NCI-H1092 (cell line): ENCODE results near the gene ELK3.

ENCODE experiments used
- DNase-seq: peaks from one replicate; lab custom pipeline; 2025; lab: John Stamatoyannopoulos, UW

The ELK3 gene

DNA sequence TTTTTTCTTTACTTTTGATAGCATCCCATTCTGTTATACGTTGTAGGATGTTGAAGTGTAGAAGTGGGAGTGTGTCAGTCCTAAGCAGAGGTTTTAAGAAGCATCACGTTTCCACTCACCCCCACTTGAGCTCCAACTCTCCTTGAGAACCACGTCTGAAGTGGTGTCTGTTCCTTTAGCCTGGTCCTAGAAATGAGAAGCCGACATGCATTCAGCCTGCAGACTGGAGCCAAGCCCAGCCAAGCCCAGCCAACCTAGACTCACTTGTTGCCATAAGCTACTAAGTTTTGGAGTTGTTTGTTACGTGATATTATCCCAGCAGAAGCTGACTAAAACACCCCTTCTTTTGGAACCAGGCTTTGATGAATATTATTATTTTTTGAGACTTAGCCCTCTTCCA is 4.4 kb upstream of the ELK3 start:
- DNase-seq: no peak

DNA sequence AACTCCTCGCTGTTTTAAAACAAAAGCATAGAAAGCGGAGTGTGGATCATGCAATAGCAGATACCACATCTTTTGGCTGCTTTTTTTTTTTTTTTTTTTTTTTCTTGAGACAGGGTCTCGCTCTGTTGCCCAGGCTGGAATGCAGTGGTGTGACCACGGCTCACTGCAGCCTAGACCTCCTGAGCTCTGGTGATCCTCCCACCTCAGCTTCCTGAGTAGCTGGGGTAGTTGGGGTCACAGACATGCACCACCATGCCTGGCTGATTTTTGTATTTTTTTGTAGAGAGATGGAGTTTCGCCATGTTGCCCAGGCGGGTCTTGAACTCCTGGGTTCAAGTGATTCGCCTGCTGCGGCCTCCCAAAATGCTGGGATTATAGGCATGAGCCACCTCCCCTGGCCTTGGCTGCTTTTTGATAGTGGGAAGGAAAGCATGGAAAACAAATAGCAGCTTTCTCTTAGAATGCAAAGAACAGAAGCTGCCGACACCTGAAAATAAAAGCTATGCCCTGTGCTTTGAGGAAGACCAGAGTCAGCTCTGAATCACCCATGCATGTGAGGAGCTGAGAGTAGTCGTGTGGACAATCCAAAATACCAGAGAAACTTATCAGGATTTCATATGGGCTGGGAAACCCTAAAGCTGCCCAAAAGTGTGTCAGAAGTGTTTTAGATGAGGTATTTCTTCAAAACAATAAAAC is 3.6 kb upstream of the ELK3 start:
- DNase-seq: no peak

DNA sequence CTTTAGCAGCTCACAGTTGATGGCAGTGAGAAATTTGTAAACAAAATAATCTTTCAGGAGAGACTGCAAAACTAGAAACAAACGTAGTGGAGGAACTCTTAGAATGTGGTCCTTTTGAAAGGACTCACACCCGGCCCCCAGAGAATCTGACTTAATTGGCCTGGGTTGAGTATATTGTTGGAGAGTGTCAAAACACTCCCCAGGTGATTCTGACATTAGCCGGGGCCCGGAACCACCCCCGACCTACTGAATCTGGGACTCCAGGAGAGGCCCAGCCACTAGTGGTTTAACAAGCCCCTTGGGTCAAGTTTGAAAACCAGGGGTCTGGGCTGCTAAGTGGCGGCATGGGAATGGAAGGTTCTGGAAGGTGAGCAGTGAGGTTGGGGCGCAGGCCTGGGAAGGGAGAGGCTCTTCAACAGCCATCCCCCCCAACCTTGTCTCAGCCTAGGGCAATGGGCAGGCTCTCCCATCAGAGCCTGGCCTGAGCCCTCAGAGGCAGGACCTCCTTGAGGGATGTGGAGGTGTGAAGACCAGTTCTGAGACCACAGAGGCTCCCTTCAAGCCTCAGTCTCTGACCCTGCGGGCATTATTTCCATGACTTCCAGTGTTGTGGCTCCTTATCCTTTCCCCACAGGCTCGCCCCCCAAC is 1.1 kb upstream of the ELK3 start:
- no peak for DNase-seq

DNA sequence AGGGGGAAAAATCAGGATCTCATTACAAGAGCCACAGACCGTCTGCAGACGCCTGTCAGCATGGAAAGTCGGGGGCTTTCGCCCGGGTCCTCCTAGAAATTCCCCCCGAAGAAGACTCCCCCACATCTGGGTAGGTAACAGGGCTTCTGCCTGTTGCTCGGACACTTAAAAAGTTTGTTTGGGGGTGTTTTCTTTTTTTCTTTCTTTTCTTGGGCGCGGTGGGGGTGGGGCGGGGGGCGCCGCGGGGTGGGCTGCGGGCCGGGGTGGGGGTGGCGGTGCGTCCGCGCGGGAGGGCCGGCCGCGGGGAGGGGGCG is 358 bp downstream of the ELK3 start:
- DNase-seq: no peak

DNA sequence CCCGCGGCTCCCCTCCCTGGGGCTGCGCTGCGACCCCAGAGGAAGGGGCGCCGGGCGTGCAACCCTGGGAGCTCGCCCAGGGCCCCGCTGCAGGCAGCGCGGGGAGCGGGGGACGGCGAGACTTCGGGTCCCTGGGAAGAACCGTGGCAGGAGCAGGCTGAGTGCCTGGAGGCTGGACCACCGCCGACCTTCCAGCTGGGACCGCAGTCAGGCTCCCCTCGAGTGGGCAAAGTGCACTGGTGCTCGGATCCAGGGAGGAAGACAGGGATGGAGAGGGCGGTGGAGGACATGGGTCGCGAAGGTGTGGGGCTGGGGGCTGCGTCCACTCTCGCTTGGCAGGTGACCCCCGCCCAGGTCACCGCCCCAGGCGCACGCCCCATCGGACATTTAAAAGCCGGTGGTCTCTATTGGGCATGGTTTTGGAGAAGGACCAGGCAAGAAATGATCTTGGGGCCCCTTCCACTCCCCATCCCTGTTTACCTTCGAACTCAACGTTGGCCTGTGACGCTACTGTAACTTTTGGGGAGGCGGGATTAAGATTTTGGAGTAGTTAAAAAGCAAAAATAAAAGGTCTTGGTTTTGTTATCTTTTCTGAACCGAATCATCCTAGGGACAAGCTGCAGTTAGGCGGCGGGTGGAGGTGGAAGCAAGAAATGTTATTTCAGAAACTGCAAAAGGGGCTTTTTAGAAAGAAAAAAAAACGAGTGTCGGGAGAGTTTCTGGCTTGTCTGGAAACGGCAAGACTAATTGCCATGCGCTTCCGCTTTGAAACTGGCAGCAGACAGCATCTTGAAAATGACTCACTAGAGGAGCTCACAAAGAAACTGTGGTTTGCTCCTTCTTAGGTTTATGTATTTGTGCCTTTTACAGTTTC is 1.0 kb downstream of the ELK3 start:
- DNase-seq: no peak

DNA sequence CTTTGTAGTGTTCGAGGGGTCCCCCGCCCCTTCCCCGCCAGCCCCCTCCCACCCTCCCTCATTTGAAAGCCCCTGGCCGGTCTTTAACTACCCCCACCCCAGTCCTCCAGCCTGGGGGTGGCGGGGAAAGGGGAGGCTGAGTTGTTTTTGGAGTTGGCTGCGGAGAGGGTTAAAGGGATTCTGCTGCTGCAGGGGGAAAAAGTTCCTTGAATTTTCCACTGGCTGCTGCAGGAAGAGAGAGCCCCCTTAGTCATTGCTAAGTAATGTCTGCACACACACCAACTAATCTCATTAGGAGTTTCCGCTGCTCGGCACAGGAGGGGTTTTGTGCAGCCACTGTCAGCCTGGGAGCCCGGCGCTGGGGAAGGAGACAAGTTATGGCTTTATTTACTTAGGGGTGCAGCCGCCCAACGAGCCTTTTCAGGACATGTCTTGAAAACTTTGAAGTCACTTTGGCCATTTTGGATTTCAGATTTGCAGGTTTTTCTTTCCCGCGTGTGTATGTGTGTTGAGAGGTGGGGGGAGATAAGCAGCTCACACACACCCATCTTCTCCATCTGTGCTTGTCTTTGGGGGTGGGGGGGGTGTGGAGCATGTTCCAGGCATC is 1.8 kb downstream of the ELK3 start:
- DNase-seq: no peak

DNA sequence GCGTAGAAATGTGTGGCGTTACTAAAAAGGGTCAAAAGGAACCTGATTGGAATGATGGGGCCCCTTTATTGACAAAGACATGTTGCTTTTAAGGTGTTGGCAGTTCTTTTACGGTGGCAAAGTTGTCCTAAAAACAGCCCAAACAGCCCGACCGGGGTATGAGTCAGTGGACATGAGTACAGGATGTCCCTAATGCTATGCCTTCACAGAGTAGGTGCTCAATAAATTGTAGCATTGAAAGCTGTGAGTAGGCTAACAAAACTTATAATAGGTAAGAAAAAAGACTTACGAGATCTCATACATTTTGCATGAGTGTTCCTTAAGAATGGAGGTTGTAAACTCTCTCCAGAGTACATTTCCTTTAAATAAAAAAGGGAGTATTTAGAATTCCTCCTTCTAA is 2.6 kb downstream of the ELK3 start:
- DNase-seq: no peak

DNA sequence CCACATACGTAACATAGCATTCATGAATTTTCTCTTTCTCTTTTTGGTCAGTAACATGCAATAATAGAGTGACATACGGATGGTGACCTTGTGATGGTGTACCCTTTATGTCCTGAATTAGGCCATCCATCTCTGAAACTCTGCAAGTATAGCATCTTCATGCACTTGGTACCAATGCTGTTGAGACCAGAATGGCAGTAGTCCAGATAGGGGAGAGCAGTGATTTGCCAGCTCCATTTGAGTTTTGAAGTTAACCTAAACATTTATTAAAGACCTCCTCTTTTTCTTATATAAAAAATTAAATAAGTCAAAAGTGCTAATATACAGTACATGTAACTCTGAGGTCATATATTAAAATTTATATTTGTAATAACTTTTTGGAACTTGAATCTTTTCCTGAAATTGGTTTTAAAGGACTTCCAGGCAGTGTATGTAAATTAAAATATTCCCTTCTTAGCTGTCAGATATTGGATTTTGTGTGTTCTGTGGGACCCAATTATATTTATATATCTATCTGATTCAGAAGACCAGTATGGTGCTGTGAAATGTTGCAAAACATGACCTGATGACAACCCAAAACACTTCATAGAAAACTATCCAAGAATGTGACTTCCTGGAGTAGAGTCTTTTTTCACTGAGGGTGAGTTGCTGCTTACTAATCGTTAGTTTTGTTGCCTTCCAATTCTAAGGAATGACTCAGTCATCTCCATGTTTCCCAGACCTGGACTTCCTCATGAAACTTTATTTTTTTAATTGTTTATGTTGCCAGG is 3.5 kb downstream of the ELK3 start:
- no peak for DNase-seq

DNA sequence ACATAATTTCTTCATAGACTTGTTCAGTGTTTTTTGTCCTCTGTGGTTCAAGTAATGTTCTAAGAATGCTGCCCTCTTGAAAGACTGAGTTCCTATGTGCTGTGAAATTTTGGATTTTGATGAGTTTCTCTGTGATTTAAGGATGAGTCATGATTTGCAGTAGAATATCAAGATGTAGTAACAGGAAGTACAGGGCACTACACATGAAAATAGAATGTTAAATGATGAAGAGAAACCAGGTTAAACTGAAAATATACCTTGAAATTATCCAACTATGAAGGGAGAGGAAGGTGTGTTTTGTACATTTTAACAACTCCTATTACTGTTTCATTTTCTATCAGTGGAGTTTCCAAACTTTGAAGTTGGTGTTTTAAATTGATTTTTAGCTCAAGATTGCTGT is 4.8 kb downstream of the ELK3 start:
- DNase-seq: no peak

DNA sequence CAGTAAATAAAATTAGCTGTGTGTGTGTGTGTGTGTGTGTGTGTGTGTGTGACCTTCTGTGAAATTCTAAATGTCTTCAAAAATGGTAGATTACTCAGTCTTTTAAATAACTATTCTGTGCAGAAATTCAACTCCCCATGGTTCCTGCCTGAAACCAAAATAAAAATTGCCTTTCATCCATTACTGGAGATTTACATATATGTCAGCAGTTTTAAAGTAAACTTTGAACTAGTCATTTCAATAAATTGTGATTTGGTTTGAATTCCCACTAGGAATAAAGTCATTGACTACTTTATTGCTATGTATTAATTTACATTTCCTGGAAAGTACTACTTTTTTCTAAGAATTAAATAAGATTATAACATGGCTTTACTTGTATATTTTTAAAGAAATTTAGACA is 5.3 kb downstream of the ELK3 start:
- no peak for DNase-seq

DNA sequence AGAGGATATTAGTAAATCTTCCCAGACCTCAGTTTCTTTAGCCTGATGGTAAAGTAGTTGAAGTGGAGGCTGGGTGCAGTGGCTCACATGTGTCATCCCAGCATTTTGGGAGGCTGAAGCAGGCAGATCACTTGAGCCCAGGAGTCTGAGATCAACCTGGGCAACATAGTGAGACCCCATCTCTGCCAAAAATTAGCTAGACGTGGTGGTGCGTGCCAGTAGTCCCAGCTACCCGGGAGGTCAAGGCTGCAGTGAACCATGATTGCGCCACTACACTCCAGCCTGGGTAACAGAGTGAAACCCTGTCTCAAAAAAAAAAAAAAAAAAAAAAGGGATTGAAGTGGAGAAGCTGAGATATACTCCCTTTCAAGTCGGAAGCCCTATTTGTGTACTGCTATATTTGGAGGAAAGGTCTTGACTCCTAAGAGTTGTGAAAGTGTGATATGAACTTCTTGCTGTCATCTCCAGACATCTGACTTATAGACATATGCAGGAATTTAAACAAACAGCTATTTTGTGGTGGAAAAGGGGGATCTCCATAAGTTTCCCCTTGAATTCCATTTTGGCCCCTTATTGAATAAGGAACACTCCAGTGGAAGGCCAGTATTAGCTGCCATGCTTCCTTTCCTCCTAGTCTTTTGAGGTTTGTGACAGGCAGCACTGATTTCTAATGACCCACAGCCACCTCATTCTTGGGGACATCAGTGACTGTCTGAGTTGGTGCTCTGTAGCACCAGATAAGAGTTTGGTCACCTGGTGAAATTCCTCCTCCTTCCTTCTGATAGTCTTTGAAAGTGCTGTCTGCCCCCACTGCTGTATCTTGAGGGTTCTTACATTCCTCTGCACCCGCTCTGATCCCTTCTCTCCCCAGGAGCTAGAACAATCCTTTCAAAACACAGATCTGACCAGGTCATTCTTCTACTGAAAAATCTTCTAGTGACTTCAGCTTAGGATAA is 7.4 kb downstream of the ELK3 start:
- no peak for DNase-seq

DNA sequence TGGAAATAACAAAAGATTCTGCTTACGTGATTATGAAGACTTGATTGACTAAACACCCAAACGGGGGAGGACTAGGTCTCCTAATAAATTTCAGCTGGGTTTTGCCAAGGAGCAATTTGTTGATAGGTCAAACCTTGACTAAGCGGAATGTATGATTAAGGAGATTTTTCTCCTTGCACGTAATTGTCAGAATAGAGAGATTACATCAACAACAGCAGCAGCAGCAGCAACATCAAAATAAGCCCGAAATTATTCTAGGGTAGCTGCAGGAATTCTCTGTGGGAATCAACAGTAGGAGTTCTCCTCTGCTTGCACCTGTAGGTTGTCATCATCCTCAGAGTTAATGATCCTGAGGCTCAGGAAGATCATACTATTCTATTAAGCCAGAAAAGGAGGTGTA is 10.2 kb downstream of the ELK3 start:
- no peak for DNase-seq

DNA sequence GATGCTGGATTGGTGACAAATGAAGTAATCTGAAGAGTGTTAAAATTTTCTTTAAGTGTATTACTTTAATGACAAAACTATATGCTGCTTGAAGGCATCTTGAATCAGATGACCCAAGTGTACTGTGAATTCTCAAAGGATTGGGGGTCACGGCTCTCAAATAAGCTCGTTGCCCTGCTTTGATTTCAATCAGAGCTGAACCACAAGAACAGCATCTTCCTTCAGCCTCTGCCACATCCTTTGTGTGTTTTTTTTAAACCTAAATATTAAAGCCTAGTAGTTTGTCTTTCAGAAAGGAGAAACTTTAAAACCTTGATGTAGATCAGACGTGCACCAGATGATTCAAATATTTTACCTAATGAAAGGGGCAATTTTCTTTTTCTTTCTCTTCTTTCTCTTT is 11.7 kb downstream of the ELK3 start:
- DNase-seq: no peak

DNA sequence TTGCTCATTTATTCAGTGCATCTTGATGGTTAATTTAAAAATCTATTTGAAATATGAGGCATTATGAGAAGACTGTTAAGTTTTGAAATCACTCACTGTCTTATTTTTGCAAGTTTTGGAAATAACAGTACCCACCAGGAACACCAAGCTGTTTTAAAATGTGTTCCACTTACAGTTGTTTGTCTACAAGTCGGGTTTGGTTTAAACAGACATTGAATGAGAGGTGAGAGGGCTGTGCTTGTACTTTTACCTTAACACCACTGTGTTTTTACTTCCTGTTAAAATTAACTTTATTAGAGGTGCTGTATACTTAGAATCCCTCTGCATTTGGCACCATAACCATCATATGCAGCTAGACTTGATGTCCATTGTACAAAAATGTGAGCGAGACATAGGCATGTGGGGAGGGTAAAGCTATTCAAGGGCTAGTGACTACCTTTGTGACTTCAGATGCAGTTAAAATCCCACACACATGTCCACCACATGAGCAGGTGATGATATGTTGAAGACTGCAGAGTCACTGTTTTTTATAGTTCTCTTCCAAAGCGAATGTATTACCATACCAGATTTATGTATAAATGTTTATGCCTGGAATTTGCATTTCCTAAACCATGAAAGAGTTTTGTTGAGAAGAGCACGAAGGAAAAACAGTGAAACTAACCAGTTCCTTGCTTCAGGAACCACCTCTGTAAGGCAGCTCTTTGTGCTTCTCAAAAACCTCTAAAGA is 12.9 kb downstream of the ELK3 start:
- DNase-seq: no peak

DNA sequence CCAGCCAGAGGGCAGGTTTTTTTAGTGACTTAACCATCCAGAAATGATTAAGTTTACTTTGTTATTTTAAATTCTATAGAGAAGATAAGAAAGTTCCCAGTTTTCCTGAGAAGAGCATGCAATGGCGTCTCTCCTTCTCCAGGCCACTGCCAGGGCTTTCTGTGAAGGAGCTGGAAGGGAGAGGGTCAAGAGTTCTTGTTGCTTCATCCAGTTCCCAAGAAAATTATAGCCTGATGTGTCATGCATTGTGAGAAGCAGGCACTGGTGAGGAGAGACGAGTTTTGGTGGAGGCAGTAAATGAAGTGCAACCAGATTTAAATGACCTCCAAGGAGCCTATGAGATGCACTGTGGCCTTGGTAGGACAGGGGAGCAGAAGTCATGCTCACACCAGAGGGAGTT is 14.2 kb downstream of the ELK3 start:
- no peak for DNase-seq

DNA sequence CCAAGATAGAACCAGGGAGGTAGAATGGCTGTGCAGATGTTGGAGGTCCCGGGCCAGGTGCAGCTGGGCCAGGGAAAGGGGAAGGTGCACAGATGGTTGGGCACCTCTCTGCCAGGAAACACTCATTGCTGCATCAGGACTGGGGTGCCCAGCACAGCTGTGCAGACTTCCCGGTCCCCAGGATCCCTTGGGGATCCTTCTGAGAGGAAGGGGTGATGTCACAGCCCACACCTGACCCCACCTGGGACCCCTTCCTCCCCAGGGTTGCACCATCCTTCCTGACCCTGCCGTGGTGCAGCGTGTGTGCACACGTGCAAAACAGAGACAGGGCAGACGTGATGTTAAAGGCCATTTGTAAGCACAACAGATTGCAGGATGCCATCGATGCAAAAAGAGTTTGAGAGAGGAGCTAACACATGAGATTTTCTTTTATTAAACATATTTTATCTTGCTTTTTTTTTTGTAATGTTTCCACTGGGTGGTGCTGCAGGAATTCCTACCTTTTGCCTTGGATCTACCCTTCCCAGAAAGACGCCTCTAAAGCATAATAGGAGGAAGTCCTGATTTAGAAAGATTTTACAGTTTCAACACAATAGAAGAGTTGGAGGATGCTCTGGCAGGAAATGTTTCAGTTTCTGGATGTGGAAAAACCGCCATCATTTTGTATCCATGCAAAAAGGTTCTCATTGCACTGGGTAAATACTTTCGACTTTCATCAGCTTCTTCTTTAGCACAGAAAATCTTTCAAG is 14.8 kb downstream of the ELK3 start:
- no peak for DNase-seq

DNA sequence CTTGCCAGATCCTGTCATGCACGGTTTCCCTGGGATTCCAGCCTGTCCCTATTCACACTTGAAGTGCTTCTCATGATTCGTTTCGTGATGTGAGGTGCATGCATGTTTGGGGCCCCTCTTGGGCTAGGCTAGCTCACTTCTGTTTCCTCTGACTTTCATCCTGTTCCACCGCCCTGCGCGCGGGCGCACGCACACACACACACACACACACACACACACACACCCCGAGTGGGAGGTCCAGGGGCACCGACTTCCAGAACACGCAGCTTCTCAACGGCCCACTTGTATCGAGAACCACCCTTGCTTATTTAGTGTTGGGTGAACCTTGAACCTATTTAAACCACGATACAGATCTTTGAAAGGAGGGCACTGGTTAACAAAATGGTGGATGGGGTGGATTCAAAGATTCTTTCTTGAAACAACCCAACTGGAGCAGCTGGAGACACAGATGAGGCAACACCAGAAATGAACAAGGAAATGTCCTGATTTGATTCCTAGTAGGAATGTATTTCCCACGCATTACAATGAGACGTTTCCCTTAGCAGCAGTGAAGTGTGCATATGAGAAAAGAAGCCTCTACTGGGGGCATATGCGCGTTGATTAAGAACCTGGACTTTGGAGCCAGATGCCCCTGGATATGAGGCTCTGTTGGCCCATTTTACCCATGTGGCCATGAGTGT is 16.3 kb downstream of the ELK3 start:
- no peak for DNase-seq

DNA sequence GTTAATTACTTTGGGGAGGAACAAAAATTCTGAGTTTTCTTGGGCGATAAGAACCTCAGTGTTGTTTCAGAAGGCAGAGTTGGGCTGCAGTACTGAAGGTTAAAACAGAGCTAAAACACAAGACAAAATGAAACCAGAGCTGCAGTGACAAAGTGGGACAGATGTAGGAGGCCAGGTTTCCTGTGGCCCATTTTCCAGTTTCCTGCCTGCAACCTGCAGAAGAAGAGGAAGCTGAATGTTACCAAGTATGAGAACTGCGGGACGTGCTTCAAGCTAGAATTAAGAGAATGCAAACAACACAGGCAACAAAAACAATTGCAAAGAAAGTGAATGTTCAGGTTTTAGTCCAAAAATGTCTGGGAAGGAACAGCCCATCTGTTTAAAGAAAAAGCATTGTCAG is 17.8 kb downstream of the ELK3 start:
- no peak for DNase-seq
